ENCODE results near the gene CISTR. TPM values are rescaled to one million over a fixed set of nuclear protein-coding genes. Genes with fewer than 3 reads are reported as not detected.

The CISTR gene
- total RNA-seq, 4 donors from 2014 or later, result 1.4 TPM; not detected in 3

DNA sequence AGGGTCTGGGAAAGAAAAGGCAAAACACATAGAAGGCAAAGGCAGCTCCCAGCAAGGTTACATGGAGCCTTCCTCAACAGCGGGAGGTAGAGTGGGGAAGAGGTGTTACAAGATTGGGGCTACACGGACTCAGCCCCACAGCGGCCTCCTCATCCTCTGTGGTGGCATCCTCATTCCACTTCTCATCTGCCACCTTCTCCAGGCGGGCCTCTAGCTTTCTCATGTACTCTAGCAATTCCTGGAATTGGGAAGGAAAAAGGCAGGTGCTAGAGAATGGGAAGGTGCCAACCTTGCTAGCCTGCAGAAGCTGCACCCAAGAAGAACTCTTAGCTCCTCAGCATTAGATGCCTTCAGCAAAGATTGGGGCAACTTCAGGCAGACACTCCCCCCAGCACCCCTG is 37.8 kb downstream of the CISTR start:
- Histone ChIP-seq H3K36me3 (peaks cover 0 to 80% of the 10 kb centered on the region in 2 donors), H3K4me1 (peaks cover 0 to 6% (median 0%) of the 10 kb centered on the region in 3 donors)
- WGBS, 2 donors (ENCODE audit: low coverage in 1 of 2), result 96 to 100% methylated on average over 1 to 4 of the region's 4 CpGs

GRCh38 chr12:53713516-53713915 is 38.3 kb downstream of the CISTR start:
- Histone ChIP-seq H3K9me3 (no peaks in the 10 kb centered on the region), H3K36me3 (peaks cover 0 to 75% of the 10 kb centered on the region in 2 donors), H3K27ac (no peak overlapping the region), H3K27me3 (no peaks in the 10 kb centered on the region), H3K4me1 (peaks cover 0 to 6% (median 0%) of the 10 kb centered on the region in 3 donors), H3K4me3 (no peak overlapping the region)
- 55 to 85% methylated on average over 2 to 4 of the region's 9 CpGs for WGBS, 2 donors (ENCODE audit: low coverage in 1 of 2)
- no peak for ATAC-seq
- TF ChIP-seq POLR2A (IDR thresholded peaks at IDR 0.05) (no peak), POLR2AphosphoS5 (IDR thresholded peaks at IDR 0.05) (no peak), CTCF (IDR thresholded peaks at IDR 0.05) (no peak), EP300 (IDR thresholded peaks at IDR 0.05) (no peak)

More for the DNA sequence above, 37.8 kb downstream of the CISTR start:
- H3K4me3 ChIP-seq, result no peak overlapping the region
- no peak for ATAC-seq
- H3K27me3 ChIP-seq, result no peaks in the 10 kb centered on the region
- no peak overlapping the region for H3K27ac ChIP-seq
- H3K9me3 ChIP-seq, result no peaks in the 10 kb centered on the region
- no peak for TF ChIP-seq POLR2AphosphoS5 (IDR thresholded peaks at IDR 0.05)

DNA sequence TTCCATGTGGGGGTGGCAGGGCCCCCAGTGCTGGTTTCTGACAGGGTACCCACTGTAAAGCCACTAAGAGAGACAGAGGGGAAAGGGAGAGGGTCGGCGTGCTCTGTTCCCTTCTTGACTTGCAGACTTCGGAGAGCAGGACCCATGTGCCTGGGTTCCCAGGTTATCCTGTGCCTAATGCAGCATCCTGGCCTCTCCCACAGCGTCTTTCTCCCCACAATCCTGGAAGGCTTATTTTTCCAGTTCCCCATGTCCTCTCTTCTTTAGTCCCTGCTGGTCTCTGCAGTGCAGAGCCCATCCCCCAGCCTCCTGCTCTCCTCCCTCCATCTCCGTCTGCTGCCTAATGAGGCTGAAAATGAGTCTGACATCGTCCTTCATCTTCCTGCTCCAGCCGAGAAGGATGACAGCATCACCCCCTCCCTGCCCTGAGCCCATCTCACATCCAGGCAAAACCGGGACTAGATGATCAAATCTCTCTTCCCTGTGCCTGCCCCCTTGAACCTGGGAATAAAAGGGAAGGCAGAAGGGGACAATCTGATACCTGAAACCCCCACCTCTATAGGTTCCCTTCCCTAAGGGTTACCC is 39.6 kb downstream of the CISTR start:
- no peak overlapping the region for H3K27ac ChIP-seq
- H3K36me3 ChIP-seq, result peaks cover 0 to 61% of the 10 kb centered on the region in 2 donors
- no peak overlapping the region for H3K4me3 ChIP-seq
- WGBS, 2 donors (ENCODE audit: low coverage in 1 of 2), result 60% methylated on average over 5 to 6 of the region's 8 CpGs
- ATAC-seq, result no peak
- H3K4me1 ChIP-seq, result peaks cover 0 to 6% (median 0%) of the 10 kb centered on the region in 3 donors
- no peaks in the 10 kb centered on the region for H3K27me3 ChIP-seq
- TF ChIP-seq CTCF (IDR thresholded peaks at IDR 0.05), result no peak
- TF ChIP-seq POLR2A (IDR thresholded peaks at IDR 0.05), result no peak
- TF ChIP-seq EP300 (IDR thresholded peaks at IDR 0.05), result no peak
- no peak for TF ChIP-seq POLR2AphosphoS5 (IDR thresholded peaks at IDR 0.05)
- no peaks in the 10 kb centered on the region for H3K9me3 ChIP-seq

DNA sequence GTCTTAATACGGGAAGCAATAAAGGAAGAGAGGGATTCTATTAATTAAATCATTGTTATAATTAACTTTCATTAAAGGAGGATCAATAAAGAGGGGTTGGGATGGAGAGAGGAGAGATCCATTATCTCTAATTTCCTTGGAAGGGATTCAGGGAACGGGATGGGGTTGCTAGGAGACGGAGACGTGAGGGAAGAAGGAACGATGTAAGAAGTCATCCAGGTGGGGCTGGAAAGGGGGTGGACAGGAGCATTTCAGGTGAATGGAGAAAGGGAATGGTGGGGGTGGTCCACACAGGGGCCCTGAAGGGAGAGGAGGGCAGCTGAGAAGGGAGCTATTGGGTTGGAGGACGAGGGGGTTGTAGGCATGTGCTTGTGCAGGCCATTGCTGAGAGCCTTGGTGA is 41.7 kb downstream of the CISTR start:
- no peak for ATAC-seq
- peaks cover 0 to 40% of the 10 kb centered on the region in 2 donors for H3K36me3 ChIP-seq
- peaks cover 0 to 6% (median 0%) of the 10 kb centered on the region in 3 donors for H3K4me1 ChIP-seq
- H3K27ac ChIP-seq, result no peak overlapping the region
- TF ChIP-seq CTCF (IDR thresholded peaks at IDR 0.05) (no peak), POLR2AphosphoS5 (IDR thresholded peaks at IDR 0.05) (no peak), POLR2A (IDR thresholded peaks at IDR 0.05) (no peak), EP300 (IDR thresholded peaks at IDR 0.05) (no peak)
- H3K27me3 ChIP-seq, result peaks cover 12% of the 10 kb centered on the region
- no peaks in the 10 kb centered on the region for H3K9me3 ChIP-seq
- no peak overlapping the region for H3K4me3 ChIP-seq
- WGBS, 2 donors (ENCODE audit: low coverage in 1 of 2), result 30 to 38% methylated on average over 5 to 6 of the region's 6 CpGs

- no peaks in the 10 kb centered on the region for H3K9me3 ChIP-seq
- peaks cover 0 to 36% of the 10 kb centered on the region in 2 donors for H3K36me3 ChIP-seq
- peaks cover 0 to 6% (median 0%) of the 10 kb centered on the region in 3 donors for H3K4me1 ChIP-seq
- no peak for TF ChIP-seq EP300 (IDR thresholded peaks at IDR 0.05)
- no peak for TF ChIP-seq POLR2A (IDR thresholded peaks at IDR 0.05)
- no peak for TF ChIP-seq CTCF (IDR thresholded peaks at IDR 0.05)
- TF ChIP-seq POLR2AphosphoS5 (IDR thresholded peaks at IDR 0.05), result peak; percentile 2
- ATAC-seq, result no peak
- H3K27ac ChIP-seq, result no peak overlapping the region
- H3K27me3 ChIP-seq, result peaks cover 16% of the 10 kb centered on the region
- 29% methylated on average over 4 of the region's 4 CpGs; no CpG with 5 or more reads in 1 of the 2 donors for WGBS, 2 donors (ENCODE audit: low coverage in 1 of 2)
- no peak overlapping the region for H3K4me3 ChIP-seq
These were observed 42.1 kb downstream of the CISTR start for GRCh38 chr12:53709671-53710070.

Data from gastroesophageal sphincter (tissue), 4 donors.